NCI-H526 treated with DMSO at 0.1 percent for 48 hours (cell line): ENCODE results near the gene CCR5AS.
A peak's percentile ranks its signal among the peaks of the same experiment; 100 is the strongest.
"Not testable (repeated sequence)": the region's sequence is repeated elsewhere in the genome, so short reads cannot be mapped to it uniquely, and the experiment has no call there.

ENCODE experiments used
- DNase-seq: peaks from one replicate; lab custom pipeline; 2025; lab: John Stamatoyannopoulos, UW

Gene CCR5AS

GRCh38 chr3:46356276-46356675, 50.6 kb downstream of the CCR5AS start:
- DNase-seq = no peak

DNA sequence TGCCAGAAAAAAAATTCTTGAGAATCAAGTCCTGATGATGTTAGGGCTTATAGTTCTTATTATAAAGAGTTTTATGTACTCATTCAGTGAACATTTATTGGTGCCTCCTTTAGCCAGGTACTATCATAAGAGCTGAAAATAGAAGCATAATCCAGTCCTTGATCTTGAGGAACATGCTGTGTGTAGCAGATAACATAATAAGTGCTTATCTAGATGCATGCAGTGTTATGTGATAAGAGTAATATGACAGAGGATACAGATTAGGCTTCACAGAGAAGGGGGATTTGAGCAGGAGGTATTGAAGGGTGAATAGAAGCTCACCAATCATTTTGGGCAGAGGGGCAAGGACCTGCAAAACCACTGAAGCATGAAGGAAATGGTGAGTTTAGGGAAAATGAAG, 51.9 kb downstream of the CCR5AS start:
- no peak for DNase-seq

GRCh38 chr3:46354478-46354877, 52.4 kb downstream of the CCR5AS start:
- DNase-seq = no peak

DNA sequence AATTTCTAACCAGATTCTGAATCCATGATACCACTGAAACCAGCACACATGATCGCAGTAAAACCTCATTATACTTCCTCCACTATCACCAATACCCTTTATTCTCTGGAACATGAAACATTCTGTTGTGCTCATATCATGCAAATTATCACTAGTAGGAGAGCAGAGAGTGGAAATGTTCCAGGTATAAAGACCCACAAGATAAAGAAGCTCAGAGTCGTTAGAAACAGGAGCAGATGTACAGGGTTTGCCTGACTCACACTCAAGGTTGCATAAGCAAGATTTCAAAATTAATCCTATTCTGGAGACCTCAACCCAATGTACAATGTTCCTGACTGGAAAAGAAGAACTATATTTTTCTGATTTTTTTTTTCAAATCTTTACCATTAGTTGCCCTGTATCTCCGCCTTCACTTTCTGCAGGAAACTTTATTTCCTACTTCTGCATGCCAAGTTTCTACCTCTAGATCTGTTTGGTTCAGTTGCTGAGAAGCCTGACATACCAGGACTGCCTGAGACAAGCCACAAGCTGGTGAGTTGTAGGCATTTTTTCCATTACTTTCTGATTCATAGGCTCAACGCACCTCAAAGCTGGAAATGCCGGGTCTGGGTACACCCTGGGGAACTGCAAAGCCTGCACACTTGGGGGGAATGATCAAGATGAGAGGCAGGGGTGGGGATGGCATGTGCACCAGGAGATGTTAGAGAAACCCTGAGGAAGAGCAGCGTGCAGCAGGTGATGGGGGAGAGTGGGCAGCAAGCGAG, 53.0 kb downstream of the CCR5AS start, which contains the start of gene CCR2:
Gene CCR2, plus strand, starts transcription at position 465 of the 764 bp plus-strand sequence. CDS start 3,417 bp downstream, outside the sequence.
- DNase-seq = peak; percentile 5

DNA sequence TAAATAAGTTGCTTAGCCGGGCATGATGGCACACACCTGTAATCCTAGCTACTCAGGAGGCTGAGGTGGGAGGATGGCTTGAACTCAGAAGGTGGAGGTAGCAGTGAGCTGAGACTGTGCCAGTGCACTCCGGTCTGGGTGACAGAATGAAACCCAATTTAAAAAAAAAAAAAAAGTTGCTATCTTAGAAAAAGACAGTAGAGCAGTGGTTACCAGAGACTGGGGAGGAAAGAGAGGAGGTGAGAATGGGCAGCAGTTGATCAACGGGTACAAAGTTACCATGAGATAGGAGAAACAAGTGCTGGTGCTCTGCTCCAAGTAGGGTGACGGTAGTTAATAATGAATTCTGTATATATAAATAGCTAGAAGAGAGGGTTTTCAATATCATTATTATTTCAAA, 53.8 kb downstream of the CCR5AS start:
- DNase-seq = no peak

GRCh38 chr3:46351646-46352045, 55.2 kb downstream of the CCR5AS start:
- no peak for DNase-seq

DNA sequence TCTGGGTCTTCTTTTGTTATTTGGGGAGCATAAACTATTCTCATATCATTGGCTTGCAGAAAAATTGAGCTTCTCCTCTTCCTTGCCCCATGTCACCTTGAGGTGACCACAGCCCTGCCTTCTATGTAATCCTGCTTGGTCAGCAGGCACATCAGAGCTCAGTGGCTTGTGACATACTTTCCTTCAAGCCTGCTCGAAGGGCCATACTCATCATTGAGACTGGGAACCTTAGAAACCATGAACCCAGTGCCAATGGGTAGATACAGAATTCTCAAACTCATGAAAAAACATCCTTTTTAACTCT, 56.7 kb downstream of the CCR5AS start:
- no peak for DNase-seq

GRCh38 chr3:46349484-46350261, 57.2 kb downstream of the CCR5AS start:
- no peak for DNase-seq

GRCh38 chr3:46348823-46349482, 57.9 kb downstream of the CCR5AS start:
- no peak for DNase-seq

- no peak for DNase-seq
These were observed 62.4 kb downstream of the CCR5AS start for GRCh38 chr3:46344476-46344875.

- DNase-seq = no peak
These were observed 68.0 kb downstream of the CCR5AS start for GRCh38 chr3:46338840-46339239.

DNA sequence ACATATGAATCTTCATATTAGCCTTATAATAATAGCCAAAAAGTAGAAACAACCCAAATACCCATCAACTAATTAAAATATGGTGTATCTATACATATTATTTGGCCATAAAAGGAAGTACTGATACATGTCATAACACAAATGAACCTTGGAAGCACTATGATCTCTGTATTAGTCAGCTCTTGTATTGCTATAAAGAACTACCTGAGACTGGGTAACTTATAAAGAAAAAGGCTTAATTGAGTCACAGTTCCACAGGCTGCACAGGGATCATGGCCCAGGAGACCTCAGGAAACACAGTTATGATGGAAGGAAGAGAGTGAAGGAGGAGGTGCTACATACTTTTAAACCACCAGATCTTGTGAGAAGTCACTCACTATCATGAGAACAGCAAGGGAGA, 69.0 kb downstream of the CCR5AS start:
- DNase-seq = no peak

DNA sequence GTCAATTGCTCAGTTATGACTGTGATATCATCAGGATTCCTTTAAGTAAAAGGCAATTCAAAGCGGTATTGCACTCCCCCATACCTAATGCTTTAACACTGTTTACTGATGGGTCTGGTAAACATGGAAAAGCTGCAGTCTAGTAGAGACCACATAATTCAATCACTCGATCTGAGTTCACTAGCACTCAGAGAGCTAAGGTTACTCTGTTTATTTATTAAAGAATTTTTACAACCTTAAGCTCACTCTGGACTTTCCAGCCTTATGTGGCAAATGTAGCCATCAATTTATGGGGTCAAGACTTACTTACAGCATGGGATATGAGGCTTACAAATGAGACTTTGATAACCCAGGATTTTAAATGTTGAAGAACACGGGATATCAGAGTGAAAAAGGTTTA, 71.3 kb downstream of the CCR5AS start:
- no peak for DNase-seq

DNA sequence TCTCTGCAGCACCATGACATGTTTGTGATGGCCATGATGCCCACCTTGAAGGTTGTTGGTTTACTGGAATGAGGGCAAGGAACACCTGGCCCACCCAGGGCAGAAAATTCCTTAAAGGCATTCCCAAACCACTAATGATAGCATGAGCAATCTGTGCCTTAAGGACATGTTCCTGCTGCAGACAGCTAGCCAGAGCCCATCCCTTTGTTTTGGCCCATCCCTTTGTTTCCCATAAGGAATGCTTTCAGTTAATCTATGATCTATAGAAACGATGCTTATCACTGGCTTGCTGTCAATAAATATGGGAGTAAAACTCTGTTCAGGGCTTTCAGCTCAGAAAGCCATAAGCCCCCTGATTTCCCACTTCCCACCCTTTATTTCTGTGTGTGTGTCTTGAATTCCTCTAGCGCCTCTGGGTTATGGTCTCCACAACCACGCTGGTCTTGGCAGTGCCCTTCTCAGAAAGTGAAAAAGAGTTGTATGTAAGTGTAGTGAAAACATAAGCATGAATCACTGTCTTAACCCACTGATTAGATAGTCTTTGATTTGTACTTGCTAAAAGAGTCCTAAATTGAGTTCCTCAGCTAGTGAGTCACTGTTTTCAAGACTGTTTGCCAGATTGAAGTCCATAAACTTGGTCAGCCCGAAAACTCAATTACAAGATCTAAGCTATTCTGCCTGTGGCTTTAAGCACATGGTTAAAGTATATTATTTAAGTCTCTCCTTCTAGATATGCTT, 72.0 kb downstream of the CCR5AS start:
- DNase-seq = no peak

- DNase-seq = not testable (repeated sequence)
These were observed 76.2 kb downstream of the CCR5AS start for GRCh38 chr3:46330676-46331075.

DNA sequence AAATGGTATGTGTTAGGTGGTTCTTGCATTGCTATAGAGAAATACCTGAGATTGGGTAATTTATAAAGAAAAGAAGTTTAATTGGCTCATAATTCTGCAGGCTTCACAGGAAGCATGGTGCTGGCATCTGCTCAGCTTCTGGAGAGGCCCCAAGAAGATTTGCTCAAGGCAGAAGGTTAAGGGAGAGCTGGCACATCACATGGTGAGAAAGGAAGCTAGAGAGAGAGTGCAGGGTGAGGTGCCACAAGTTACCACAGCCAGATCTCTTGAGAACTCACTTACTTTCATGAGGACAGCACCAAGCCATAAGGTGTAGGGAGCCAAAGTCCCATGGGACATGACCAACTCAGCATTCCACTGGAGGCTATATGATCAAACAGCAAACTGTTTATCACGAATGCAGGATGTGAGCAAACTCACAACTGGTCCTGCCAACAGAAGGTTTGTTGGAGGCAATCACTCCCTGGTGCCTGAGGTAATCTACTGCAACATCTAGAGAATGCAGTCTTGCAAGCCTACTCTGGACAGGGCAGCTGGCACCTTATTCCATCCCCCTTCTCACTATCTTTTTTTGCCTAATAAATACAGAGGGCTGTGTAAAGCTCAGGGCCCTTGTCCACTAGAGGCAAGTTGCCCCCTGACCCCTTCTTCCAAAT, 81.1 kb downstream of the CCR5AS start:
- no peak for DNase-seq

GRCh38 chr3:46324036-46324435, 82.8 kb downstream of the CCR5AS start:
- no peak for DNase-seq

- DNase-seq = no peak
These were observed 85.3 kb downstream of the CCR5AS start for GRCh38 chr3:46321461-46322104.

DNA sequence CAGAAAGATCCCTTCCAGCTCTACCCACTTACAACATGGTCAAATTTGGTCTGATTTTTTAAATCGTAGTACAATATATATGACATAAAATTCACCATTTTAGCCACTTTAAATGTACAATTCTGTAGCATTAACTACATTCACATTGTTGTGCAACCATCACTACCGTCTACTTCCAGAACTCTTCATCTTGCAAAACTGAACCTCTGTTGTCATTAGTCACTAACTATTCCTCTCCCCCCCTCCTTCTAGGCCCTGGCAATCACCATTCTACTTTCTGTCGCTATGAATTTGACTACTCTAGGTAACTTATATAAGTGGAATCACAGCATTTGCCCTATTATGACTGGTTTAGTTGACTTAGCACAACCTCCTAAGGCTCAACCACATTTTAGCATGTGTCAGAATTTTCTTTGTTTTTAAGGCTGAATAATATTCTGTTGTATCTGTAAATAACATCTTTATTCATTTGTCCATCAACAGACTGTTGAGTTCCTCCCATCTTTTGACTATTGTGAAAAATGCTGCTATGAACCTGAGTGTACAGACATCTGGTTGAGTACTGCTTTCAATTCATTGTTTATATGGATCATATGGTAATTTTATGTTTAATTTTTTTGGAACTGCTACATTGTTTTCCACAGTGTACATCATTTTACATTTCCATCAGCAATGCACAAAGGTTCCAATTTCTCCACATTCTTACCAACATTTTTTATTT, 88.5 kb downstream of the CCR5AS start:
- DNase-seq = no peak

DNA sequence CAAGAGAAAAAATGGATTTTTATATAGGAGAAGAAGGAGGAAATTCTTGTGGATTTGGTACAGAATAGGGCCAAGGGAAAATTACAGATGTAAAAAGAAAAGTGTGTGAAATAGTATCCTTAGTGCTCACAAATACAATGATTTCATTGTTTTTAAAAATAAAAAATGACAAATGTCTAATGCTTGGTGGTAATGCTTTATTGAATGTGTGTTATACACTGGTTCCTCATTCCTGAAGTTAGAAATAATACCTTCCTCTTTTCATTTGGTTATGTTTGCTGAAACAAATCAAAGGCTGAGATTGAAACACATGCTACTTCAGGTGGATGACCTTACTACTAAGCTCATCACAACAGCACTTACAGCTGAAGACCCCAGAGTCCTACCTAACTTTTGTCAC, 90.7 kb downstream of the CCR5AS start:
- DNase-seq = no peak

- no peak for DNase-seq
These were observed 92.3 kb downstream of the CCR5AS start for GRCh38 chr3:46314517-46314916.
